NCI-H1436 (cell line): ENCODE results near the gene FREY1.
A peak's percentile ranks its signal among the peaks of the same experiment; 100 is the strongest.

Experiments used
- DNase-seq: peaks from one replicate; lab custom pipeline; 2025; lab: John Stamatoyannopoulos, UW

Gene FREY1

GRCh38 chr11:45928535-45929215 is 21.6 kb upstream of the FREY1 start:
- DNase-seq: no peak

- DNase-seq: no peak
These were observed 20.8 kb upstream of the FREY1 start for GRCh38 chr11:45927684-45928413.

GRCh38 chr11:45927332-45927683 is 20.2 kb upstream of the FREY1 start:
- no peak for DNase-seq

- DNase-seq: no peak
These were observed 19.7 kb upstream of the FREY1 start for GRCh38 chr11:45926536-45927331.

- DNase-seq: no peak
These were observed 18.9 kb upstream of the FREY1 start for GRCh38 chr11:45926001-45926401.

GRCh38 chr11:45925550-45925949 is 18.5 kb upstream of the FREY1 start:
- no peak for DNase-seq

GRCh38 chr11:45924927-45925326 is 17.9 kb upstream of the FREY1 start:
- no peak for DNase-seq

GRCh38 chr11:45924036-45924915 is 17.2 kb upstream of the FREY1 start:
- DNase-seq: no peak

- peak; percentile 59 for DNase-seq
These were observed 15.5 kb upstream of the FREY1 start, which contains the start of gene LARGE2 for GRCh38 chr11:45922425-45923082. TSS of gene LARGE2 (plus strand) at chr11:45922656. CDS start at chr11:45922883, 227 bp downstream.

GRCh38 chr11:45921561-45922424 is 14.7 kb upstream of the FREY1 start:
- DNase-seq: peak; percentile 59

- no peak for DNase-seq
These were observed 13.7 kb upstream of the FREY1 start for GRCh38 chr11:45920531-45921477.

GRCh38 chr11:45919806-45920530 is 12.9 kb upstream of the FREY1 start:
- no peak for DNase-seq

- DNase-seq: no peak
These were observed 12.0 kb upstream of the FREY1 start for GRCh38 chr11:45918962-45919675.

GRCh38 chr11:45918331-45918941 is 11.4 kb upstream of the FREY1 start:
- peak; percentile 61 for DNase-seq

GRCh38 chr11:45917623-45918330 is 10.7 kb upstream of the FREY1 start, which contains the start of gene PEX16:
TSS of gene PEX16 (minus strand) at chr11:45917877. CDS start at chr11:45917811, 66 bp downstream.
- DNase-seq: peak; percentile 95

GRCh38 chr11:45917286-45917622 is 10.2 kb upstream of the FREY1 start:
- DNase-seq: no peak

- DNase-seq: no peak
These were observed 8.4 kb upstream of the FREY1 start for GRCh38 chr11:45915446-45915845.
